ENCODE results near the gene CATSPERE.

DNA sequence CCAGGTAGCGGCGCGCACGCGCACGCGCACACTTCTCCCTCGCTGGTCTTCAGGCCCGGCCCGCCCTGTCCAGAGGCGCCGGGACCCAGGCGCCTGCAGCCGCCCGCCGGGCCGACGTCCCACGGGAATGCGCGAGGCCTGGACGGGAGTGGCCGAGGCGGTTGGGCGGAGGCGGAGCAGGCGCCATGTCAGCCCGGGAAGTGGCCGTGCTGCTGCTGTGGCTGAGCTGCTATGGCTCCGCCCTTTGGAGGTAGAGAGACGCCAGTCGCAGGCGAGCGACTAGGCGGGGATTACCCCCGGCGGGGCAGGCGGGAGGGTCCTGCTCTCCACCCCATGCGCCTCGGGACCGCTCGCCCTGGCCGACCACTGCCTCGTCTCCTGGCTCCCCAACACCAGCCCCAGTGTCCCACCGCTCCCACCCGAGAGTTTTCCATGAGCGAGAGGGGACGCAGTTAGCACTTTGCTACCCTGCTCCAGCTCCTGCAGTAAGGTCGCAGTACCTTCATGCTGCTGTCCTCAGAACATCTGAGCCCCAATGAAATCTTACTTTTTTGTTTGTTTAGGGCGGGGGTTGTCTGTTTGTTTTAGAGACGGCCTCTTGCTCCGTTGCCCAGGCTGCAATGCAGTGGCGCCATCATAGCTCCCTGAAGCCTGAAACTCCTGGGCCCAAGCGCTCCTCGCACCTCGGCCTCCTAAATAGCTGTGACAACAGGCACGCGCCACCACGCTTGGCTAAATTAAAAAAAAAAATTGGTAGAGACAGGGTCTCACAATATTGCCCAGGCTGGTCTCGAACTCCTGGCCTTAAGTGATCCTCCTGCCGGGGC lies at the start of gene CATSPERE:
- TF ChIP-seq RAD21 (IDR thresholded peaks at IDR 0.05; ENCODE audit: low read depth) = no peak
- no peak for TF ChIP-seq CREB1 (IDR thresholded peaks at IDR 0.05; ENCODE audit: low read depth)
- no peak for TF ChIP-seq YY1 (IDR thresholded peaks at IDR 0.05; ENCODE audit: low read depth)
- no peak for TF ChIP-seq NFIC (IDR thresholded peaks at IDR 0.05)
- no peak for TF ChIP-seq EGR1 (IDR thresholded peaks at IDR 0.05)
- TF ChIP-seq EP300 (IDR thresholded peaks at IDR 0.05; ENCODE audit: borderline replicate concordance) = no peak
- no peak for TF ChIP-seq CEBPB (IDR thresholded peaks at IDR 0.05)
- TF ChIP-seq, protein P1, sequence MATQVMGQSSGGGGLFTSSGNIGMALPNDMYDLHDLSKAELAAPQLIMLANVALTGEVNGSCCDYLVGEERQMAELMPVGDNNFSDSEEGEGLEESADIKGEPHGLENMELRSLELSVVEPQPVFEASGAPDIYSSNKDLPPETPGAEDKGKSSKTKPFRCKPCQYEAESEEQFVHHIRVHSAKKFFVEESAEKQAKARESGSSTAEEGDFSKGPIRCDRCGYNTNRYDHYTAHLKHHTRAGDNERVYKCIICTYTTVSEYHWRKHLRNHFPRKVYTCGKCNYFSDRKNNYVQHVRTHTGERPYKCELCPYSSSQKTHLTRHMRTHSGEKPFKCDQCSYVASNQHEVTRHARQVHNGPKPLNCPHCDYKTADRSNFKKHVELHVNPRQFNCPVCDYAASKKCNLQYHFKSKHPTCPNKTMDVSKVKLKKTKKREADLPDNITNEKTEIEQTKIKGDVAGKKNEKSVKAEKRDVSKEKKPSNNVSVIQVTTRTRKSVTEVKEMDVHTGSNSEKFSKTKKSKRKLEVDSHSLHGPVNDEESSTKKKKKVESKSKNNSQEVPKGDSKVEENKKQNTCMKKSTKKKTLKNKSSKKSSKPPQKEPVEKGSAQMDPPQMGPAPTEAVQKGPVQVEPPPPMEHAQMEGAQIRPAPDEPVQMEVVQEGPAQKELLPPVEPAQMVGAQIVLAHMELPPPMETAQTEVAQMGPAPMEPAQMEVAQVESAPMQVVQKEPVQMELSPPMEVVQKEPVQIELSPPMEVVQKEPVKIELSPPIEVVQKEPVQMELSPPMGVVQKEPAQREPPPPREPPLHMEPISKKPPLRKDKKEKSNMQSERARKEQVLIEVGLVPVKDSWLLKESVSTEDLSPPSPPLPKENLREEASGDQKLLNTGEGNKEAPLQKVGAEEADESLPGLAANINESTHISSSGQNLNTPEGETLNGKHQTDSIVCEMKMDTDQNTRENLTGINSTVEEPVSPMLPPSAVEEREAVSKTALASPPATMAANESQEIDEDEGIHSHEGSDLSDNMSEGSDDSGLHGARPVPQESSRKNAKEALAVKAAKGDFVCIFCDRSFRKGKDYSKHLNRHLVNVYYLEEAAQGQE (IDR thresholded peaks at IDR 0.05; ENCODE audit: low read depth) = no peak
- TF ChIP-seq FOXM1 (IDR thresholded peaks at IDR 0.05; ENCODE audit: borderline replicate concordance, low read depth) = no peak
- TF ChIP-seq, protein P2, sequence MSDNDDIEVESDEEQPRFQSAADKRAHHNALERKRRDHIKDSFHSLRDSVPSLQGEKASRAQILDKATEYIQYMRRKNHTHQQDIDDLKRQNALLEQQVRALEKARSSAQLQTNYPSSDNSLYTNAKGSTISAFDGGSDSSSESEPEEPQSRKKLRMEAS (IDR thresholded peaks at IDR 0.05) = no peak
- TF ChIP-seq ZBTB7A (IDR thresholded peaks at IDR 0.05; ENCODE audit: low read depth) = no peak
- TF ChIP-seq TAF1 (IDR thresholded peaks at IDR 0.05; ENCODE audit: low read depth) = no peak

Data from Ishikawa (cell line).